IgD-negative memory B cell (primary cell): ENCODE data around the gene MGAT3. TPM values are rescaled to one million over a fixed set of nuclear protein-coding genes. Genes with fewer than 3 reads are reported as not detected.
"Not testable (repeated sequence)": the region's sequence is repeated elsewhere in the genome, so short reads cannot be mapped to it uniquely, and the experiment has no call there.

Experiments used
- H3K27ac Mint-ChIP-seq, 3 donors: one replicate each; pipeline ENCODE4 v1.8.0; 2020 to 2022; ENCODE audit warnings: mild to moderate bottlenecking in 3 of 3, mixed read lengths in 3 of 3, moderate library complexity in 1 of 3
- H3K27me3 Mint-ChIP-seq: one replicate; pipeline ENCODE4 v1.8.0; 2021; ENCODE audit warnings: mixed read lengths
- H3K36me3 Mint-ChIP-seq: one replicate; pipeline ENCODE4 v1.8.0; 2020; ENCODE audit warnings: mild to moderate bottlenecking, mixed read lengths
- H3K4me1 Mint-ChIP-seq, 3 donors: one replicate each; pipeline ENCODE4 v1.8.0; 2020 to 2022; ENCODE audit warnings: mixed read lengths in 3 of 3, mild to moderate bottlenecking in 1 of 3
- H3K4me3 Mint-ChIP-seq, 4 donors: one replicate each; pipeline ENCODE4 v1.8.0; 2020 to 2022; ENCODE audit warnings: mild to moderate bottlenecking in 4 of 4, mixed read lengths in 4 of 4, moderate library complexity in 3 of 4
- H3K9me3 Mint-ChIP-seq, 3 donors: one replicate each; pipeline ENCODE4 v1.8.0; 2020 to 2021; ENCODE audit warnings: mixed read lengths in 3 of 3, mild to moderate bottlenecking in 1 of 3
- polyA plus RNA-seq: library from polyadenylated mRNA; unstranded; fragments of 300-500 nt; fragmentation: Illumina TruSeq; gene quantifications from one replicate; pipeline ENCODE4 v1.2.3, GENCODE V29; 2021

Gene MGAT3, protein sequence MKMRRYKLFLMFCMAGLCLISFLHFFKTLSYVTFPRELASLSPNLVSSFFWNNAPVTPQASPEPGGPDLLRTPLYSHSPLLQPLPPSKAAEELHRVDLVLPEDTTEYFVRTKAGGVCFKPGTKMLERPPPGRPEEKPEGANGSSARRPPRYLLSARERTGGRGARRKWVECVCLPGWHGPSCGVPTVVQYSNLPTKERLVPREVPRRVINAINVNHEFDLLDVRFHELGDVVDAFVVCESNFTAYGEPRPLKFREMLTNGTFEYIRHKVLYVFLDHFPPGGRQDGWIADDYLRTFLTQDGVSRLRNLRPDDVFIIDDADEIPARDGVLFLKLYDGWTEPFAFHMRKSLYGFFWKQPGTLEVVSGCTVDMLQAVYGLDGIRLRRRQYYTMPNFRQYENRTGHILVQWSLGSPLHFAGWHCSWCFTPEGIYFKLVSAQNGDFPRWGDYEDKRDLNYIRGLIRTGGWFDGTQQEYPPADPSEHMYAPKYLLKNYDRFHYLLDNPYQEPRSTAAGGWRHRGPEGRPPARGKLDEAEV
- polyA plus RNA-seq = 2.1 TPM

DNA sequence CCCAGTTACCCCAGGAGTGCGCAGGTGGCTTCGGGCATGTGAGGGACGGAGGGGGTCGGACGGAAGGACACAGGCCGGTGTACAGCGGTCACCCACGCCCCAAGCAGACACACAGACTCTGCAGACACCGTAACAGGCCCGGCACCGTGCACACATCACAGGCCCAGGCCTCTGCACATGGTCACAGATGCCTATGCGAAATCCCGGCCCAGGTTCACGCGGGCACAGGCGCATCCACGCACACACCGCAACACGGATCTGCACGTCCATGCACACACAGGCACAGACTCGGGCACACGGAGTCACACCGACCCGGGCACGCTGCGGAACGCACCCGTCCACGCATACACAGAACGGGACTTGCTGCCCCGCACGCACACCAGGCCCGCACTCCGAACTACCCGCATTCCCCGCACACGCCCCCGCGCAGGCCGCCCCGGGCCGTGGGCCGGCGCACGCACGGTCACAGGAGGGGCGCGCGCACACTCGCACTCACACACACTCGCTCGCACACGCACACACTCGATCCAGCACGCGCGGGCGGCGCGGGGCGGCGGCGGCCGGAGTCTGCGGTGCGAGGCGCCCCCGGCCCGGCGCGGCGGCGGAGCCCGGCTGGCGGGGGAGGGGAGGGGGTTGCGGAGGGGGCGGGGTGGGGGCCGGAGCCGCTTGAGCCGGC lies at the start of gene MGAT3:
Gene MGAT3 (plus strand): TSS at position 491 of the 676 bp plus-strand sequence. CDS start 30,336 bp downstream, outside the sequence.
- peaks cover 5% of the 10 kb centered on the region for H3K36me3 Mint-ChIP-seq
- peaks cover 5% of the 10 kb centered on the region for H3K27me3 Mint-ChIP-seq
- peak within 1 kb of the TSS; percentile 79 to 93 (median 89) for H3K27ac Mint-ChIP-seq
- no peaks in the 10 kb centered on the region for H3K9me3 Mint-ChIP-seq
- H3K4me3 Mint-ChIP-seq = peak within 1 kb of the TSS; percentile 84 to 93 (median 89)
- H3K4me1 Mint-ChIP-seq = peaks cover 30 to 48% (median 36%) of the 10 kb centered on the region in 3 donors

DNA sequence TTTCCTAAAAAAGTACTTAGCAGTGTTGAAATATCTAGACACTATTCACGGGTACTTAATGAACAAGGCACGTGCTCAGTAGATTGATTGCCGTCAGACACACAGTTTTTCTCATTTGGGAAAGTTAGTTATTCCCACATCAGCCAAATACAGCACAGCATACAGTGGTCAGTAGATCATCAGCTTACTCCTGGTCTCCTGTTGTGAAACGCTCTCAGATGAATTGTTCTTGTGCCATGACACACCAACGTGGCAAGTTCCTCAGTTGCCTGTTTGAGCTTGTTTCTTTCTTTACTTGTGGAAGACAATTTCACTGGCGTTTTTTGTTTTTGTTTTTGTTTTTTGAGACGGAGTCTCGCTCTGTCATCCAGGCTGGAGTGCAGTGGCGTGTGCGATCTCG lies 48.6 kb upstream of the MGAT3 start:
- H3K27ac Mint-ChIP-seq = no peak overlapping the region
- H3K36me3 Mint-ChIP-seq = peaks cover 4% of the 10 kb centered on the region
- no peaks in the 10 kb centered on the region for H3K27me3 Mint-ChIP-seq
- no peak overlapping the region for H3K4me3 Mint-ChIP-seq
- H3K4me1 Mint-ChIP-seq = peaks cover 10 to 27% (median 19%) of the 10 kb centered on the region in 3 donors
- no peaks in the 10 kb centered on the region for H3K9me3 Mint-ChIP-seq

DNA sequence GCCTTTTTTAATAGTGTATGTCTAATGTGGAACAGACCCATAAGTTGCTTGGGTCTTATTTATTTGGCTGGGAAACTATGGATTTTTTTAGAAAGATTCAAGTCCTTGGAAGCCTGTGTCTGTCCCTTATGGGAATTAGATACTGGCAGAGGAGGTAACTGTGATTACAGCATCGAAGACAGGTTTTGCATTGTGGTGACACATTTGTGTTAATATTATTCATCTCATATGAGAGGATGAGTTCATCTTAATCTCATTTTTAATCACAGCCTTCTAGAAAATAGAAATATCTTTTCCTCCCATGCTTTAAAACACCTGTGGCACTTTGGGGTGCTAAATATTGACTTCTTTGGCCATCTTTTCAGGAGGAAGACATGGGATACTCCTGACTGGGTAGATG lies 48.0 kb upstream of the MGAT3 start:
- H3K36me3 Mint-ChIP-seq = peaks cover 4% of the 10 kb centered on the region
- peaks cover 8 to 24% (median 19%) of the 10 kb centered on the region in 3 donors for H3K4me1 Mint-ChIP-seq
- peak overlapping the region in 1 of 3 donors; percentile 2 for H3K27ac Mint-ChIP-seq
- H3K9me3 Mint-ChIP-seq = no peaks in the 10 kb centered on the region
- no peaks in the 10 kb centered on the region for H3K27me3 Mint-ChIP-seq
- no peak overlapping the region for H3K4me3 Mint-ChIP-seq

DNA sequence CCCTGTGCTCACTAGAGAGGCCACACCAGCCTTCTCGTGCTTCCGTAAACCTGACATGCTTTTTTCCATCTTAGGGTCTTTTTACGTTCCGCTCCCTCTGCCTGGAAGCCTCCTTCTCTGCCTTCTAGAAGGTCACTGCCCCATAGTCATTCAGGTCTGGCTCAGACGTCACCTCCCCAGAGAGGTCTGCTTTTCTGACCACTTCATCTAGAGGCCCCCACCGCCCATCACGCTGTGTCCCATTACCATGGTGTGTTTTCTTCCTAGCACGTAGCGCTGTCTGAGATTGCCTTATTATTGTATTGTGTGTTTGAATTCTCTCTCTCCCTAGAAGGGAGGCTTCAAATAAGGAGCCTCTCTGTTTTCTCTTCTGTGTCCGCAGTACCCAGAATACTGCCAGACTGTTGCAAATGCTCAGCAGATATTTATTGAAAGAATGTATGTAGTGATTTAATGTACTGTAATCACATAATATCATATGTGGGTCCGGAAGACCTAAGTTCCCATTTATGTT lies 47.2 kb upstream of the MGAT3 start:
- H3K4me1 Mint-ChIP-seq = peaks cover 9 to 23% (median 19%) of the 10 kb centered on the region in 3 donors
- H3K4me3 Mint-ChIP-seq = no peak overlapping the region
- H3K9me3 Mint-ChIP-seq = no peaks in the 10 kb centered on the region
- no peaks in the 10 kb centered on the region for H3K27me3 Mint-ChIP-seq
- H3K36me3 Mint-ChIP-seq = peaks cover 4% of the 10 kb centered on the region
- H3K27ac Mint-ChIP-seq = no peak overlapping the region

DNA sequence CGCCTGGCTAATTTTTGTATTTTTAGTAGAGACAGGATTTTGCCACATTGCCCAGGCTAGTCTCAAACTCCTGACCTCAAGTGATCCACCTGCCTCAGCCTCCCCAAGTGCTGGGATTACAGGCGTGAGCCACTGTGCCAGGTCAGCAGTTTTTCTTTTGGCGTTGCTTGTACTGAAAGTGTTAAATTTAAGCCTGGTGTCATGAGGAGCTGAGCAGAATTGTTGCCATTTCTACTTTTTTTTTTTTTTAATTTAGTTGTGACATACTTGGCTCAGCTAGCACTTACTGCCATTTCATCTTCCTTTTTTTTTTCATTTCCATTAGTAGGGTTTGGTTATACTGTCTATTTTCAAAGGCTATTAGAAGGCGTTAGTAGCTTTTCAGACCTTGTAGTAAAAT lies 46.5 kb upstream of the MGAT3 start:
- H3K9me3 Mint-ChIP-seq = no peaks in the 10 kb centered on the region
- H3K4me3 Mint-ChIP-seq = no peak overlapping the region
- H3K27me3 Mint-ChIP-seq = no peaks in the 10 kb centered on the region
- H3K36me3 Mint-ChIP-seq = peaks cover 4% of the 10 kb centered on the region
- peak overlapping the region in 1 of 3 donors; percentile 66 for H3K27ac Mint-ChIP-seq
- H3K4me1 Mint-ChIP-seq = peaks cover 9 to 22% (median 19%) of the 10 kb centered on the region in 3 donors

DNA sequence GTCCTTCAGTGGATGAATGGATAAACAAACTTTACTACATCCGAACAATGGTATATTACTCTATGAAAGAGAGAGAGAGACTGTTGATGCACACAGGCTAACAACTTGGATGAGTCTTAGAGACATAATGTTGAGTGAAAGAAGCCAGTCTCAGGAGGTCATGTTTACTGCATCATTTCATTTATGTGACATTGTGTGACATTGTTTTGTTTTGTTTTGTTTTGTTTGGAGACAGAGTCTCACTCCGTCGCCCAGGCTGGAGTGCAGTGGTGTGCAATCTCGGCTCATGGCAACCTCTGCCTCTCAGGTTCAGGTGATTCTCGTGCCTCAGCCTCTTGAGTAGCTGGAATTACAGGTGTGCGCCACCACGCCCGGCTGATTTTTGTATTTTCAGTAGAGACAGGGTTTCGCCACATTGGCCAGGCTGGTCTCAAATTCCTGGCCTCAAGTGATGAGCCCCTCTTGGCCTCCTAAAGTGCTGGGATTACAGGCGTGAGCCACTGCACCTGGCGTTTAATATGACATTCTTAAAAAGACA lies 44.9 kb upstream of the MGAT3 start:
- not testable (repeated sequence) for H3K36me3 Mint-ChIP-seq, H3K27me3 Mint-ChIP-seq, H3K9me3 Mint-ChIP-seq, H3K4me3 Mint-ChIP-seq
- Mint-ChIP-seq H3K27ac (peak overlapping the region in 1 of 3 donors; percentile 80), H3K4me1 (peaks cover 9 to 19% (median 18%) of the 10 kb centered on the region in 3 donors)

DNA sequence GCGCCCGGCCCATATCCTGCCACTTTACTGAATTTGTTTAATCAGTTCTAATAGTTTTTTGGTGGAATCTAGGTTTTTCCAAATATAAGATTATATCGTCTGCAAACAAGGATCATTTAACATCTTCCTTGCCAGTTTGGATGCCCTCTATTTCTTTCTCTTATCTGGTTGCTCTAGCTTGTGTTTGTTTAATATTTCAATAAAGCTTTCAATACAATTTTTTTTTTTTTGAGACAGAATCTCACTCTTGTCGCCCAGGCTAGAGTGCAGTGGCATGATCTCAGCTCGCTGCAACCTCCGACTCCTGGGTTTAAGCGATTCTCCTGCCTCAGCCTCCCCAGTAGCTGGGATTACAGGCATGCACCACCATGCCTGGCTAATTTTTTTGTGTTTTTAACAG lies 43.6 kb upstream of the MGAT3 start:
- H3K27me3 Mint-ChIP-seq, H3K4me3 Mint-ChIP-seq, H3K36me3 Mint-ChIP-seq, H3K9me3 Mint-ChIP-seq, H3K27ac Mint-ChIP-seq: not testable (repeated sequence)
- H3K4me1 Mint-ChIP-seq = peaks cover 7 to 15% (median 12%) of the 10 kb centered on the region in 3 donors

DNA sequence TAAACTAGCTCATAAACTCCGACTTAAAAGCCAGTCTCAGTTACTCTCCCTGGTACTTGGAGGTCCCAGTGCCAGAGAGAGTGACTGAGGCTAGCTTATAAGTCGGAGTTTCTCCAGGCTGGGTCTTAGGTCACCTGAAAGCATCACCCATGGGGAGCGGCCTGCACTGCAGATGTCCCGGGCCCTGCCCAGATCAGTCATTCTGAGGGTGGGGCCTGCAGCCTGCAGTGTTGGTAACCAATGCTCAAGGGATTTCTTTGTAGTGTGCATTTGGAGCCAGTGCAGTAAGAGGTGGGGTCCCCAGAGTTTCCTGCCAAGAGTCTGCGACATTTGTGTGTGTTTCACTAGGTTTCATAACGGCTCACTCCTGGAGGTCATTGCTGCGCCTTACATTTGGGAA lies 42.4 kb upstream of the MGAT3 start:
- Mint-ChIP-seq H3K9me3 (no peaks in the 10 kb centered on the region), H3K4me3 (peak overlapping the region in 1 of 4 donors; percentile 23), H3K27ac (peak overlapping the region in 1 of 3 donors; percentile 31), H3K36me3 (peaks cover 3% of the 10 kb centered on the region), H3K4me1 (peaks cover 8 to 16% (median 12%) of the 10 kb centered on the region in 3 donors), H3K27me3 (no peaks in the 10 kb centered on the region)

DNA sequence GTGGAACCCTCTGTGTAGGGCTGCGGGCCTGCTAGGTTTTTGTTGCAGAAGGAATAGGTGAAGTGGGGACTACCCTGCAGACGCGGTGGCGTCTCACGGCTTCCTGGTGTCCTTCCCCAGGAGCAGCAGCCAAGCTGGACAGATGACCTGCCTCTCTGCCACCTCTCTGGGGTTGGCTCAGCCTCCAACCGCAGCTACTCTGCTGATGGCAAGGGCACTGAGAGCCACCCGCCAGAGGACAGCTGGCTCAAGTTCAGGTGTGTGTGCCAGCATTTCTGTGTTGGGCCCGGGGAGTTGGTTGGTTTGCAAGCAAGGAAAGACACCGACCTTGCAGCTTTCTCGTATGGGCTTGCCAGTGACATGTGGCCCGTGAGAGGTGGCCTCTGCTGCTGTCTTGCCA lies 41.9 kb upstream of the MGAT3 start:
- Mint-ChIP-seq H3K4me1 (peaks cover 8 to 12% (median 11%) of the 10 kb centered on the region in 3 donors), H3K9me3 (no peaks in the 10 kb centered on the region), H3K27ac (peak overlapping the region in 1 of 3 donors; percentile 31), H3K36me3 (peaks cover 2% of the 10 kb centered on the region), H3K27me3 (no peaks in the 10 kb centered on the region), H3K4me3 (no peak overlapping the region)

DNA sequence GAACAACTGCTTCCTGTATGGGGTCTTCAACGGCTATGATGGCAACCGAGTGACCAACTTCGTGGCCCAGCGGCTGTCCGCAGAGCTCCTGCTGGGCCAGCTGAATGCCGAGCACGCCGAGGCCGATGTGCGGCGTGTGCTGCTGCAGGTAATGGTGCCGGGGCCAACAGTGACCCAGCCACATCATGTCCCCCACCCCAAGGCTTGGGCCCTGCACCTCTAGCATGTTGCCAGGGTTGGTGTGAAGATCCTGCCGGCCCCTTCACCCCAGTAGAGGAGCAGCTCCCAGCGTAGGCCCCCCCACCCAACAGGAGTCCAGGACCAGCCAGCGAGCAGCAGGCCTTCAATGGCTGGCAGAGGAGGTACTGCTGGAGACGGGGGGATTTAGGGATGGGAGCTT lies 41.3 kb upstream of the MGAT3 start:
- Mint-ChIP-seq H3K27ac (peak overlapping the region in 1 of 3 donors; percentile 39), H3K4me3 (no peak overlapping the region), H3K4me1 (peaks cover 8 to 12% (median 11%) of the 10 kb centered on the region in 3 donors), H3K36me3 (peaks cover 2% of the 10 kb centered on the region), H3K27me3 (no peaks in the 10 kb centered on the region), H3K9me3 (no peaks in the 10 kb centered on the region)

DNA sequence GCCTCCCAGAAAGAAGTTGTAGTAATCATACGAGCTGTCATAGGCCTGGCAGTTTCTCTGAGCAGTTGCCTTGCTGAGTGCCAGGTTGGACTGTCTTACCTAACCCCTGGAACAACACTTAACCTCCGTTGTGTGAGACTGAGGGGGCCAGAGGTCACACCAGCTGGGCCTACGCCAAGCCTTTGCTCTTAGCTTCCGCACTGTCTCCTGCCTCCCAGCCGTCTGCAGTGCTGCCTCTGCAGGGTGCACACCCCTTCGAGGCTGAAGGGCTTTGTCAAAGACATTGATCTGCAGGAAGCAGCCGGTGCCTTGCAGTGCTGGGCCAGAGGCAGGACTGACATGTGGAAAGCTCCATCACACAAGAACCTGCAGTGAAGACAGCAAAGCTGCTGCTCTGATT lies 40.5 kb upstream of the MGAT3 start:
- Mint-ChIP-seq H3K9me3 (no peaks in the 10 kb centered on the region), H3K27me3 (no peaks in the 10 kb centered on the region), H3K4me1 (peaks cover 8 to 12% (median 11%) of the 10 kb centered on the region in 3 donors), H3K4me3 (no peak overlapping the region), H3K36me3 (peaks cover 5% of the 10 kb centered on the region), H3K27ac (no peak overlapping the region)

DNA sequence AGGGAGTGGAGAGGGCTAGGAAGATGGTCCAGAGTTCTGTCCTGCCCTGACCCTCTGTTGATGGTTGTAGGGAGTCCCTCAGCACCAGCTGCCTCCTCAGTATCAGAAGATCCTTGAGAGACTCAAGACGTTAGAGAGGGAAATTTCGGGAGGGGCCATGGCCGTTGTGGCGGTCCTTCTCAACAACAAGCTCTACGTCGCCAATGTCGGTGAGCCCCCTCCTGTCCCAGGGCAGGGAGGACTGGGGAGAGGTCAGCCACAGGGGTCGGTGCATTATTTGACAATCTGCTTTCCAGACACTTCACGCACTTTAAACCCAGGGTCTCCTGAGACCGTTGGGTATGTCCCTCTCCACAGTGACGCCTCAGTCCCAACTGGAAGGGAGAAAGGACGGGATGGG lies 39.2 kb upstream of the MGAT3 start:
- Mint-ChIP-seq H3K9me3 (no peaks in the 10 kb centered on the region), H3K27me3 (no peaks in the 10 kb centered on the region), H3K36me3 (peaks cover 7% of the 10 kb centered on the region), H3K4me1 (peaks cover 3 to 10% (median 5%) of the 10 kb centered on the region in 3 donors), H3K4me3 (no peak overlapping the region), H3K27ac (no peak overlapping the region)

DNA sequence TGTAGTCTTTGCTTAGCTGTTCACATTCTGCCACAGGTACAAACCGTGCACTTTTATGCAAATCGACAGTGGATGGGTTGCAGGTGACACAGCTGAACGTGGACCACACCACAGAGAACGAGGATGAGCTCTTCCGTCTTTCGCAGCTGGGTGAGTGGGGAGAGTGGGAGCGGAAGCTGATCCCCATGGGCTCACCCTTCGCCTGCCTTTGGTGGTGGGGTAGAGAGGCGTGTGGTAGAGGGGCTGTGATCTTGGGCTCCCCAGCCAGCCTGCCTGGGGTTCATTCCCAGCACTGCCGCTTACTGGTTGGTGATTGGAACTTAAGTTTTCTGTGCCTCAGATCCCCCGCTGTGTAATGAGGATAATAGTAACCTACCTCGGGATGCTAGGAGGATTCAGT lies 38.1 kb upstream of the MGAT3 start:
- H3K4me1 Mint-ChIP-seq = peaks cover 3 to 10% (median 5%) of the 10 kb centered on the region in 3 donors

DNA sequence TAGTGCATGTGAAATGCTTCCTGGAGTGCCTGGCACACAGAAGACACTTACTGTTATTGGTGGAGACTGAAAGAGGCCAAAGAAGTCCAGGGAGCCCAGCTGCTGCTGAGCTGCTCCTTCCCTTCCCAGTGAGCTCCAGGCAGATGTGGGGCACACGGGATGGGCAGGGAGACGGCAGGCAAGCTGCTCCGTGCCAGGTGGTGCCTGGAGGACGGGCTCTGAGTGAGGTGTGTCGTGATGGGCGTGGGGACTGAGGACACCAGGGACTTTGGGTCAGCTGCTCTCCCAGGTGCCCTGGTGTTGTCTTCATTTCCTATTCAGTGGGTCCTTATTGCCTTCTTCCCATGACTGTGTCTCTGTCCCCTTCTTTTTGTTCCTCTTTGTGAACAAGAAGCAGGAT lies 37.7 kb upstream of the MGAT3 start:
- H3K27me3 Mint-ChIP-seq = no peaks in the 10 kb centered on the region
- H3K4me3 Mint-ChIP-seq = no peak overlapping the region
- H3K4me1 Mint-ChIP-seq = peaks cover under 1 to 6% (median 5%) of the 10 kb centered on the region in 3 donors
- H3K9me3 Mint-ChIP-seq = no peaks in the 10 kb centered on the region
- no peak overlapping the region for H3K27ac Mint-ChIP-seq
- peaks cover 7% of the 10 kb centered on the region for H3K36me3 Mint-ChIP-seq

More for the DNA sequence above, 38.1 kb upstream of the MGAT3 start:
- no peaks in the 10 kb centered on the region for H3K27me3 Mint-ChIP-seq
- H3K9me3 Mint-ChIP-seq = no peaks in the 10 kb centered on the region
- H3K4me3 Mint-ChIP-seq = no peak overlapping the region
- no peak overlapping the region for H3K27ac Mint-ChIP-seq
- H3K36me3 Mint-ChIP-seq = peaks cover 7% of the 10 kb centered on the region

DNA sequence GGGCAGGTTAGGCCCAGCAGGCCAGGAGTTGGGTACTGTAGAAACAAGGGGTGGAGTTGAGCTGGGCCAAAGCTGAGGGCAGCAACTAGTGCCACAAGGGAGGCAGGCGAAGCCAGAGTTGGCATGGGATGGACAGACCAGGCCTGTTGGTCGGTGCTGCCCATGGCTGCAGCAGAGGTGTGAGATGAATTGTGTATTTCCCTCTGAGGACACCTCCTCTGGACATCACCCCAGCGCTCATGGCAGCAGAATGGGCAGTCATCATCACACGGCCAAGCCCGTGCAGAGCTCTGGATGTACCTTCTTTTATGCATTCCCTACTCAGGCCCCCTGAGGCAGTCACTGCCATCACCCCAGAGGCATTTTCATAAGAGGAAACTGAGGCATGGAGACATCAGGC lies 36.9 kb upstream of the MGAT3 start:
- Mint-ChIP-seq H3K27me3 (no peaks in the 10 kb centered on the region), H3K27ac (no peak overlapping the region), H3K4me3 (no peak overlapping the region), H3K36me3 (peaks cover 7% of the 10 kb centered on the region), H3K4me1 (peaks cover 0 to 6% (median 5%) of the 10 kb centered on the region in 3 donors), H3K9me3 (no peaks in the 10 kb centered on the region)
